GM19351 (cell line): ENCODE results near the gene KIF15.
A peak's percentile ranks its signal among the peaks of the same experiment; 100 is the strongest.

Experiments used
- ATAC-seq: cut with Tn5 transposase; IDR thresholded peaks from one replicate; pipeline ENCODE4 v1.9.1; 2021; ENCODE audit warnings: mild to moderate bottlenecking, moderate library complexity; ENCODE audit not compliant: unreplicated experiment

KIF15 gene, protein sequence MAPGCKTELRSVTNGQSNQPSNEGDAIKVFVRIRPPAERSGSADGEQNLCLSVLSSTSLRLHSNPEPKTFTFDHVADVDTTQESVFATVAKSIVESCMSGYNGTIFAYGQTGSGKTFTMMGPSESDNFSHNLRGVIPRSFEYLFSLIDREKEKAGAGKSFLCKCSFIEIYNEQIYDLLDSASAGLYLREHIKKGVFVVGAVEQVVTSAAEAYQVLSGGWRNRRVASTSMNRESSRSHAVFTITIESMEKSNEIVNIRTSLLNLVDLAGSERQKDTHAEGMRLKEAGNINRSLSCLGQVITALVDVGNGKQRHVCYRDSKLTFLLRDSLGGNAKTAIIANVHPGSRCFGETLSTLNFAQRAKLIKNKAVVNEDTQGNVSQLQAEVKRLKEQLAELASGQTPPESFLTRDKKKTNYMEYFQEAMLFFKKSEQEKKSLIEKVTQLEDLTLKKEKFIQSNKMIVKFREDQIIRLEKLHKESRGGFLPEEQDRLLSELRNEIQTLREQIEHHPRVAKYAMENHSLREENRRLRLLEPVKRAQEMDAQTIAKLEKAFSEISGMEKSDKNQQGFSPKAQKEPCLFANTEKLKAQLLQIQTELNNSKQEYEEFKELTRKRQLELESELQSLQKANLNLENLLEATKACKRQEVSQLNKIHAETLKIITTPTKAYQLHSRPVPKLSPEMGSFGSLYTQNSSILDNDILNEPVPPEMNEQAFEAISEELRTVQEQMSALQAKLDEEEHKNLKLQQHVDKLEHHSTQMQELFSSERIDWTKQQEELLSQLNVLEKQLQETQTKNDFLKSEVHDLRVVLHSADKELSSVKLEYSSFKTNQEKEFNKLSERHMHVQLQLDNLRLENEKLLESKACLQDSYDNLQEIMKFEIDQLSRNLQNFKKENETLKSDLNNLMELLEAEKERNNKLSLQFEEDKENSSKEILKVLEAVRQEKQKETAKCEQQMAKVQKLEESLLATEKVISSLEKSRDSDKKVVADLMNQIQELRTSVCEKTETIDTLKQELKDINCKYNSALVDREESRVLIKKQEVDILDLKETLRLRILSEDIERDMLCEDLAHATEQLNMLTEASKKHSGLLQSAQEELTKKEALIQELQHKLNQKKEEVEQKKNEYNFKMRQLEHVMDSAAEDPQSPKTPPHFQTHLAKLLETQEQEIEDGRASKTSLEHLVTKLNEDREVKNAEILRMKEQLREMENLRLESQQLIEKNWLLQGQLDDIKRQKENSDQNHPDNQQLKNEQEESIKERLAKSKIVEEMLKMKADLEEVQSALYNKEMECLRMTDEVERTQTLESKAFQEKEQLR (N-terminal part only)

DNA sequence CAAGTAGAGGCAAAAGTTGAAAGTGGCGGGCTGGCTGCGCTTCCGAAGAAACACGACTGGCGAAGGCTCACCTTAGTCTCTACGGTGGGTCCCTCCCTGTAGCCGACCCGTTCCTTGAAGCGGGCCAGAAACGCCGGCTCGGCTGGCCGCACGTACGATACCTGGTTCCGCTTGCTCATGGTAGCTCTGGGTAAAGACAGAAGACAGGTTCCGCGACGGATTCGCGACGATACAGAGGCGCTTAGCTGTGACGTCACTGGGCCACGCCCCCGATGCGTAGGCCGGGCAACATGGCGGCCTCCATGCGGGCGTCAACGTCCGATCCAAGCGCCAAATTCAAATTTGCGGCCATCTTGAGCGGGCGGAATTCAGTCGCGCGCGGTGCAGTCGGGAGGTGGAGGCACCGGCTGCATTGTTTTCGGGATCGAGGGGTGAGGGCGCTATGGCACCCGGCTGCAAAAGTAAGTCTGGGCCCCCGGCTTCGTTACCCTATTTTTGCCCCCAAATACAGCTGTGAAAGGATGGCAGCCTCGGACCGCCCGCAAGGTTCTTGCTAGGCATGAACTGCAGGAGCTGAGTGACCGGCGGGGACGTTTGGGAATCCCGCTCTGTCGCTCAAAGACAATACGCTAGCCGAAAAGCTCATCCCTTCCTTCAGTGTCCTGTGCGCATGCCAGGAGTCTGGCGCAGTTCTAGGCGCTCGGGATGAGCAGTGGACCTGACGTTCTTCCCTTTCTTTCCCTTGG lies at the start of gene KIF15, which contains the start of gene KIAA1143:
TSS of gene KIF15 (plus strand) at position 371 of the 746 bp plus-strand sequence. CDS start at position 443, 72 bp downstream.
TSS of gene KIAA1143 (minus strand) at position 196 of the 746 bp plus-strand sequence. CDS start at position 179, 17 bp downstream.
- ATAC-seq: peak; percentile 88

DNA sequence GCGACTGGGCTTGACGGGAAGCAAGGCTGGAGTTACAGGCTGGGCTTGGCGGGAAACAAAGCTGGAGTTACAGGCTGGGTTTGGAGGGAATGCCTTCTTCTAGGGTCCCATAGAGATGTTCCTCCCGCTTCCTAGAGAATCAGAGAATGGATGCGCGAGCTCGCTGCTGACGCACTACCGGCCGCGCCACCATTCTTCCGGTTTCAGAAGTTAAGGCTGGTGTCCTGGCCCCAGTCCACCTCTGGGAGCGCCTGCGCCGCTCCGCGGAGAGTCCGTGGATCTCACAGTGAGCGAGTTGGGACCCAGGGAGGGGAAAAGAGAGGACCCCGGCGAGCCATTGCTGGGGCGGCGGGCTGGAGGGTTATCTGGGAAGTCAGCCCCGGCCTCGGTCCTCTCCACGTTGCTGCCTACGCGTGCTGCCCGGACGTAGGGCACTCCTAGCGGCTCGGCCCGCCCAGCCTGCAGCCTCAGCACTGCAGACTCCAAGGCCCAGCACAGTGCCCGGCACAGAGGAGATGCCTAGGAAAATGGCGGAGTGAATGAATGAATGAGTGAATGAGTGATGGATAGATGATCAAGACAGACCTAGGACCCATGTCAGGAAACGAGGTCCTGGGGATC lies 49.0 kb upstream of the KIF15 start, which contains the start of gene ZNF502:
TSS of gene ZNF502 (plus strand) at position 206 of the 621 bp plus-strand sequence. CDS start 7,602 bp downstream, outside the sequence.
- no peak for ATAC-seq

DNA sequence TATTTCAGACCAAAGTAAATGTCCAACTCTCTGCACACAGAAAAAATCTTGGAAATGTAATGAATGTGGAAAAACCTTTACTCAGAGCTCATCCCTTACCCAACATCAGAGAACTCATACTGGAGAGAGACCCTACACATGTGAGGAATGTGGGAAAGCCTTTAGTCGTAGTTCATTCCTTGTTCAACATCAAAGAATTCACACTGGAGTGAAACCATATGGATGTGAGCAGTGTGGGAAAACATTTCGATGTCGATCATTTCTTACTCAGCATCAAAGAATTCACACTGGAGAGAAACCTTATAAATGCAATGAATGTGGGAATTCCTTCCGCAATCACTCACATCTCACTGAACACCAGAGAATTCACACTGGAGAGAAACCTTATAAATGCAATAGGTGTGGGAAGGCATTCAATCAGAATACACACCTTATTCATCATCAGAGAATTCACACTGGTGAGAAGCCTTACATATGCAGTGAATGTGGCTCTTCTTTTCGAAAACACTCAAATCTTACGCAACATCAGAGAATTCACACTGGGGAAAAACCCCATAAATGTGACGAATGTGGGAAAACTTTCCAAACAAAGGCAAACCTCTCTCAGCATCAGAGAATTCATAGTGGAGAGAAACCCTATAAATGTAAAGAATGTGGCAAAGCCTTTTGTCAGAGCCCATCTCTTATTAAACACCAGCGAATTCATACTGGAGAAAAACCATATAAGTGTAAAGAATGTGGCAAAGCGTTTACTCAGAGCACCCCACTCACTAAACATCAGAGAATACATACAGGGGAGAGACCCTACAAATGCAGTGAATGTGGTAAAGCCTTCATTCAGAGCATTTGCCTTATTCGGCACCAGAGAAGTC lies 40.1 kb upstream of the KIF15 start:
- no peak for ATAC-seq

DNA sequence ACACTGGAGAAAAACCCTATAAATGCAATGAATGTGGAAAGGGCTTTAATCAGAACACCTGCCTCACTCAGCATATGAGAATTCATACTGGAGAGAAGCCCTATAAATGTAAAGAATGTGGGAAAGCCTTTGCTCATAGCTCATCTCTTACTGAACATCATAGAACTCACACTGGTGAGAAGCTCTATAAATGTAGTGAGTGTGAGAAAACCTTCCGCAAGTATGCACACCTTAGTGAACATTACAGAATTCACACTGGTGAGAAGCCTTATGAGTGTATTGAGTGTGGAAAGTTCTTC lies 39.5 kb upstream of the KIF15 start:
- no peak for ATAC-seq

GRCh38 chr3:44729384-44729910 lies 32.1 kb upstream of the KIF15 start, which contains the start of gene ZNF501:
Gene ZNF501, plus strand, starts transcription at chr3:44729635. Its CDS starts 4,787 bp downstream, at chr3:44734422.
- peak; percentile 86 for ATAC-seq

DNA sequence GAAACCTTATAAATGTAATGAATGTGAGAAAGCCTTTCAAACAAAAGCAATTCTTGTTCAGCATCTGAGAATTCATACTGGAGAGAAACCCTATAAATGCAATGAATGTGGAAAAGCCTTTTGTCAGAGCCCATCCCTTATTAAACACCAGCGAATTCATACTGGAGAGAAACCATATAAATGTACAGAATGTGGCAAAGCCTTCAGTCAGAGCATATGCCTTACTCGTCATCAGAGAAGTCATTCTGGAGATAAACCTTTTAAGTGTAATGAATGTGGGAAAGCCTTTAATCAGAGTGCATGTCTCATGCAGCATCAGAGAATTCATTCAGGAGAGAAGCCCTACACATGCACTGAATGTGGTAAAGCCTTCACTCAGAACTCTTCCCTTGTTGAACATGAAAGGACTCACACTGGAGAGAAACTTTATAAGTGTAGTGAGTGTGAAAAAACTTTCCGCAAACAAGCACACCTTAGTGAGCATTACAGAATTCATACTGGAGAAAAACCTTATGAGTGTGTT lies 26.9 kb upstream of the KIF15 start:
- ATAC-seq: no peak

DNA sequence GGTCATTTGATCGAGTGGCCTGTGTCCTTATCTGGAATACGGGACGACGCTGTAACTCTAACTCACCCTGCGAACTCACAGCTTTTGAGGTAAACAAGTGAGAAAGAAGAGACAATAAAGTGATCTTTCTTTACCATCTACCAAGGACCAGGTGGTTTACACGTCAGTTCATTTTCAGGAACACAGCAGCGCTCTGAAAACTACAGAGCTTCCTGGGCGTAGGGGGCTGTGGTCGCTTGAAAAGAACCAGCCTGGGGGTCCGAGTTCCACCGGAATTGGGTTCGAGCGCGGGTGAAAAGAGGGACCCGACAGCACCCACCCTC lies 532 bp upstream of the KIF15 start:
- peak; percentile 16 for ATAC-seq

DNA sequence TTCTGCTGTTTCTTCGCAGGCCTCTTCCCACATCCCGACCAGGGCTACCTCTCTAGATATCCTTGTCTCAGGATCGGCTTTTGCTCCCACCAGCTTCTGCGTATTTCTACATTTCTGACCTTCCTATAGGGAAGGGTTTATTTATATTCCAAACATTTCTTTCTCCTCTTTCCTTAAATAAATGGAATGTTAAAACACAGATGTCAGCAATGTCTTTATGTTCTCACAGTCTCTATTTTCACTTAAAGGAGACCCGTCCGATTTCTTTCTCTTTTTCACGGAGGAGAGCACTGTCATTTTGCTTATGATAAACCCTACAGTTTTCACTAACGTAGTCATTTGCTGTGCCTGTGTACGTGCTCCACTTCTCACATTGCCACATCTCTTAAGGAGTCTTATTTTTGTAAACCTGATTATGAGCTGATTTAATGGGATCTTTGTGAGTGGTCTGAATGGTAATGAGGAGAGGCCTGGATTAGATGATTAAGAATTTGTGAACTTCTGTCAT lies 630 bp downstream of the KIF15 start:
- ATAC-seq: no peak

- no peak for ATAC-seq
Measured at GRCh38 chr3:44762690-44763089, 1.1 kb downstream of the KIF15 start.

DNA sequence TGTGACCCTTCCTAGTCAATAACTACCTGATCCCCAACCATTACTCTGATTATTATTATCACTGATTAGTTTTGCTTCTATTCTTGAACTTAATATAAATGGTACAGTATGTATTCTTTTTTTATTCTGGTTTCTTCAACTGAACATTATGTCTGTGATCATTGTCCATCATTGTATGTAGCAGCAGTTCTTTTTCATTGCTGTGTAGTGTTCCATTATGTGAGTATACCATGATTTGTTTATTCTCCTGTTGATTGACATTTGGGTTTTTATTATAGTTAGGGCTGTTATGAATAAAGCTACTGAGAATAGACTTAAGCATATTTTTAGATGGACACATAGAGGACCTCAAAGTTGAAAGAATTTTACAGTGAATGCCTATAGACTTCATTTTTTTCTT lies 2.7 kb downstream of the KIF15 start:
- no peak for ATAC-seq

GRCh38 chr3:44771424-44772098 lies 10.0 kb downstream of the KIF15 start:
- no peak for ATAC-seq

DNA sequence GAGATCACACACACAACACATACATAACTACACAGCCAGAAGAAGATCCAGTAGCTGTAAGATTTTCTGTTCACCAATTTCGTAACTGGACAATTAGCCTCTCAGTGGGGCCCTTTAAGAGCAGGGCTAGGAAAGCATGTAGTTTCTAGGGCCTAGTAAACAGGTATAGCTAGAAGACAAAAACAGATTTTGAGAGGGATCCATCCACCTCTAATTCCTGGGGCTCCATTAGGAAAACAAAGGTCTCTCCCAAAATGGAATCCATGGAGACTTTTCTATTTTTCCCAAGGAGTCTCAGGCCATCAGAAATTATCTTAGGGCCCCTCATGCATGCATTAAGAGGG lies 10.5 kb downstream of the KIF15 start:
- ATAC-seq: no peak

GRCh38 chr3:44782891-44783290 lies 21.3 kb downstream of the KIF15 start:
- no peak for ATAC-seq

- no peak for ATAC-seq
Measured at GRCh38 chr3:44795197-44795596, 33.6 kb downstream of the KIF15 start.

DNA sequence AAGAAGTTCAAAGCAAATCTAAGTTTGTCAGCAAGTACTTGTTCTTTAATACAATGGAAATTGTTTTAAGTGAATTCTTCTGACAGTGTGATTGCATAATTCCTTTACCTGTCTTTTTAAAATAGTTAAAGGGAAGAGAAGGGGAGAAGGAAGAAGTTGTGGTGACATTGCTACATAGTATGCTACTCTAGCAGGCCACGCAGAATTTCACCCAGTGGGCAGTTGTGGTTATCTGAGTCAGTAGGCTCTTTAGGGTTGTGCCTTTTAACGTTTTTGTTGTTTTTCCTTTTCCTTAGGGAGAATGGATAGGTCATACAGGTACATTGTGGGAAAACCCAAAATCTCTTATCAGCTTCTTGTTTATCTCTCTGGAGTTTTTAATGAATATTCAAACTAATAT lies 40.4 kb downstream of the KIF15 start:
- no peak for ATAC-seq

GRCh38 chr3:44803298-44803697 lies 41.7 kb downstream of the KIF15 start:
- no peak for ATAC-seq

DNA sequence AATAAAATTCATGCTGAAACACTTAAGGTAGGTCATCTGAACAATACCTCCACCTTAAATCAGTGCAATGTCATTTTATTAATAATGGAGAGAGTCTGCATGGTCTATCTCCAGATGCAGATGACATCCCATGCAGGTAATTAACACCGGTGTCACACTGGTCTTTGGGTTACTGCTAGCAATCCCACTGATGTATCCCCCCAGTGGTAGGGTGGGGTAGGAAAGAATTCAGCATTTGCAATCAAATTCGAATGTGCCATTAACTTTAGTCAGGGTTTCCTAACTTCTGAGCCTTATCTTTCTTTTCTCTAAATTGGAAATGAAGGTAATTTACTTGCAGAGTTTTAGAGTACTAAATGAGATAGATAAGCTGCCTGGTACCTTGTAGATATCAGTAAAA lies 44.4 kb downstream of the KIF15 start:
- no peak for ATAC-seq

DNA sequence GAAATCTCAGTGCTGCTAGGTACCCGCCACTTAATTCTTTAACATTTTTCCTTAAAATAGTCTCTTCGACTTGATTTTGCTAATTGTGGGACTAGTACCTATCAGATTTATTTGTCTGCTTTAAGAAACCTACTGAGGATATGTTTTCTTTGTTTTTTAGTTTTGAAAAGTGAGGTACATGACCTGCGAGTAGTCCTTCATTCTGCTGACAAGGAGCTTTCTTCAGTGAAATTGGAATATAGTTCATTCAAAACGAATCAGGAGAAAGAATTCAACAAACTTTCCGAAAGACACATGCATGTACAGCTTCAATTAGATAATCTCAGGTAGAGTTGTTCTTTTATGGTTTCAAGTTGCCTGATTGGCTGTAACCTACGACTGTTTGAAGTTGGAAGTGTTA lies 53.2 kb downstream of the KIF15 start:
- no peak for ATAC-seq
